Right atrium auricular region (tissue), 2 donors: Measurements from ENCODE around the gene NRP2. TPM values are rescaled to one million over a fixed set of nuclear protein-coding genes. Genes with fewer than 3 reads are reported as not detected.

ENCODE experiments used
- DNase-seq: peaks from one replicate; pipeline ENCODE4 v3.0.0-alpha.2; 2019; ENCODE audit warnings: low spot score
- H3K27ac ChIP-seq, 2 donors: fragments of 200-600 bp; sonication (generic); 1 replicate in 1 of 2; 2 replicates in 1 of 2; pipeline ENCODE4 v1.5.1; 2016 to 2019
- H3K27me3 ChIP-seq, 2 donors: fragments of 200-600 bp; sonication (generic); one replicate each; pipeline versions ENCODE4 v1.5.1 to v1.6.0; 2017 to 2019
- H3K36me3 ChIP-seq: fragments of 200-600 bp; sonication (generic); one replicate; pipeline ENCODE4 v1.5.1; 2016
- H3K4me1 ChIP-seq, 2 donors: fragments of 200-600 bp; sonication (generic); one replicate each; pipeline versions ENCODE4 v1.5.1 to v1.6.0; 2017 to 2019
- H3K4me3 ChIP-seq, 2 donors: fragments of 200-600 bp; sonication (generic); 1 replicate in 1 of 2; 2 replicates in 1 of 2; pipeline ENCODE4 v1.5.1; 2017 to 2019; ENCODE audit warnings: mild to moderate bottlenecking in 1 of 2, moderate library complexity in 1 of 2
- H3K9me3 ChIP-seq, 2 donors: fragments of 200-600 bp; sonication (generic); one replicate each; pipeline ENCODE4 v1.5.1; 2019
- CTCF ChIP-seq, 2 donors: fragments of 200-600 bp; sonication (generic); IDR thresholded peaks; one replicate each; pipeline ENCODE4 v1.5.1; 2019; ENCODE audit warnings: antibody characterized with exemption in 2 of 2
- total RNA-seq, 2 donors: library from RNA; depleted of rRNA; stranded (reverse); fragments of >200 nt; gene quantifications; one replicate each; pipeline ENCODE4 v1.1.0, GENCODE V29; 2016

NRP2 gene
- total RNA-seq, 2 donors from 2014 or later, result 7.1 to 10.9 TPM

GRCh38 chr2:205640716-205641115 is 41.6 kb upstream of the NRP2 start:
- H3K9me3 ChIP-seq, result peaks cover 0 to 9% of the 10 kb centered on the region in 2 donors
- no peaks in the 10 kb centered on the region for H3K27me3 ChIP-seq
- DNase-seq, result no peak
- H3K4me3 ChIP-seq, result no peak overlapping the region
- TF ChIP-seq CTCF (IDR thresholded peaks at IDR 0.05), result no peak
- no peak overlapping the region for H3K27ac ChIP-seq
- H3K36me3 ChIP-seq, result no peaks in the 10 kb centered on the region
- H3K4me1 ChIP-seq, result peaks cover 0 to 5% of the 10 kb centered on the region in 2 donors

GRCh38 chr2:205642599-205643356 is 39.5 kb upstream of the NRP2 start:
- TF ChIP-seq CTCF (IDR thresholded peaks at IDR 0.05), result no peak
- H3K36me3 ChIP-seq, result no peaks in the 10 kb centered on the region
- H3K4me1 ChIP-seq, result no peaks in the 10 kb centered on the region
- H3K9me3 ChIP-seq, result peaks cover 0 to 9% of the 10 kb centered on the region in 2 donors
- H3K27me3 ChIP-seq, result no peaks in the 10 kb centered on the region
- H3K27ac ChIP-seq, result no peak overlapping the region
- no peak overlapping the region for H3K4me3 ChIP-seq
- DNase-seq, result no peak

GRCh38 chr2:205643391-205643885 is 38.9 kb upstream of the NRP2 start:
- H3K4me3 ChIP-seq, result no peak overlapping the region
- H3K4me1 ChIP-seq, result no peaks in the 10 kb centered on the region
- DNase-seq, result no peak
- peaks cover 0 to 9% of the 10 kb centered on the region in 2 donors for H3K9me3 ChIP-seq
- H3K27me3 ChIP-seq, result no peaks in the 10 kb centered on the region
- H3K27ac ChIP-seq, result no peak overlapping the region
- no peak for TF ChIP-seq CTCF (IDR thresholded peaks at IDR 0.05)
- H3K36me3 ChIP-seq, result no peaks in the 10 kb centered on the region

GRCh38 chr2:205644018-205644417 is 38.3 kb upstream of the NRP2 start:
- Histone ChIP-seq H3K36me3 (no peaks in the 10 kb centered on the region), H3K4me1 (no peaks in the 10 kb centered on the region), H3K27me3 (no peaks in the 10 kb centered on the region), H3K9me3 (peaks cover 0 to 9% of the 10 kb centered on the region in 2 donors), H3K27ac (no peak overlapping the region), H3K4me3 (no peak overlapping the region)
- no peak for TF ChIP-seq CTCF (IDR thresholded peaks at IDR 0.05)
- DNase-seq, result no peak

GRCh38 chr2:205646680-205647079 is 35.6 kb upstream of the NRP2 start:
- no peak for TF ChIP-seq CTCF (IDR thresholded peaks at IDR 0.05)
- H3K27ac ChIP-seq, result no peak overlapping the region
- H3K9me3 ChIP-seq, result no peaks in the 10 kb centered on the region
- no peaks in the 10 kb centered on the region for H3K4me1 ChIP-seq
- H3K4me3 ChIP-seq, result no peak overlapping the region
- H3K27me3 ChIP-seq, result no peaks in the 10 kb centered on the region
- DNase-seq, result no peak
- H3K36me3 ChIP-seq, result no peaks in the 10 kb centered on the region
